SK-N-SH treated with all-trans-retinoic acid at 6 μM for 48 hours (cell line): ENCODE measurements around the gene CBFB.
"Not testable (repeated sequence)": the region's sequence is repeated elsewhere in the genome, so short reads cannot be mapped to it uniquely, and the experiment has no call there.

ENCODE experiments used
- ATAC-seq: fragments of 200-7000 bp; cut with Tn5 transposase; 3 replicates; pipeline ENCODE4 v1.9.1; 2020; ENCODE audit warnings: mild to moderate bottlenecking, moderate library complexity
- ARNTL ChIP-seq: fragments of 450-650 bp; formaldehyde crosslinking; IDR thresholded peaks from 2 replicates; pipeline ENCODE4 v1.5.0; 2020; ENCODE audit warnings: low read depth, mild to moderate bottlenecking, moderate library complexity, borderline replicate concordance
- BACH2 ChIP-seq: fragments of 250-450 bp; sonication (Bioruptor Pico); IDR thresholded peaks from 2 replicates; pipeline ENCODE4 v1.9.0; 2021; ENCODE audit warnings: mild to moderate bottlenecking, borderline replicate concordance
- CSDC2 ChIP-seq: fragments of 250-450 bp; sonication (Bioruptor Pico); IDR thresholded peaks from 2 replicates; pipeline ENCODE4 v1.5.0; 2020; ENCODE audit warnings: mild to moderate bottlenecking, moderate library complexity
- ESRRG ChIP-seq: fragments of 250-450 bp; sonication (Bioruptor Pico); IDR thresholded peaks from 2 replicates; pipeline ENCODE4 v1.6.1; 2021; ENCODE audit warnings: mild to moderate bottlenecking
- GLIS3 ChIP-seq: fragments of 250-450 bp; sonication (Bioruptor Pico); IDR thresholded peaks from 2 replicates; pipeline ENCODE4 v1.5.0; 2020; ENCODE audit warnings: mild to moderate bottlenecking, moderate library complexity
- ISL1 ChIP-seq: fragments of 250-450 bp; sonication (Bioruptor Pico); IDR thresholded peaks from 2 replicates; pipeline ENCODE4 v2.1.2; 2022; ENCODE audit warnings: mild to moderate bottlenecking, moderate library complexity
- OSR1 ChIP-seq: fragments of 250-450 bp; sonication (Bioruptor Pico); IDR thresholded peaks from 2 replicates; pipeline ENCODE4 v1.8.0; 2022; ENCODE audit warnings: moderate library complexity, mild to moderate bottlenecking, inconsistent platforms
- PPARA ChIP-seq: fragments of 250-450 bp; sonication (Bioruptor Pico); IDR thresholded peaks from 2 replicates; pipeline ENCODE4 v1.5.0; 2020; ENCODE audit warnings: mild to moderate bottlenecking, borderline replicate concordance
- RARB ChIP-seq: fragments of 250-450 bp; sonication (Bioruptor Pico); IDR thresholded peaks from 2 replicates; pipeline ENCODE4 v1.8.0; 2021; ENCODE audit warnings: mild to moderate bottlenecking, moderate library complexity
- SNAI2 ChIP-seq: fragments of 250-450 bp; sonication (Bioruptor Pico); IDR thresholded peaks from 2 replicates; pipeline ENCODE4 v1.5.0; 2020; ENCODE audit warnings: mild to moderate bottlenecking, moderate library complexity
- TCF4 ChIP-seq: fragments of 250-450 bp; sonication (Bioruptor Pico); IDR thresholded peaks from 2 replicates; pipeline ENCODE4 v1.8.0; 2021; ENCODE audit warnings: mild to moderate bottlenecking, moderate library complexity, borderline replicate concordance
- TOX ChIP-seq: fragments of 250-450 bp; sonication (Bioruptor Pico); IDR thresholded peaks from 2 replicates; pipeline ENCODE4 v1.8.0; 2021; ENCODE audit warnings: mild to moderate bottlenecking, moderate library complexity, borderline replicate concordance
- ZC3H10 ChIP-seq: fragments of 250-450 bp; sonication (Bioruptor Pico); IDR thresholded peaks from 2 replicates; pipeline ENCODE4 v1.5.1; 2021; ENCODE audit warnings: mild to moderate bottlenecking, moderate library complexity
- ZFP30 ChIP-seq: fragments of 450-650 bp; formaldehyde crosslinking; IDR thresholded peaks from 2 replicates; pipeline ENCODE4 v1.5.0; 2022; ENCODE audit warnings: mild to moderate bottlenecking, moderate library complexity
- ZNF565 ChIP-seq: fragments of 450-650 bp; formaldehyde crosslinking; conservative IDR thresholded peaks from 2 replicates; pipeline ENCODE4 v1.5.0; 2020; ENCODE audit warnings: low read depth, mild to moderate bottlenecking, moderate library complexity
- ZNF70 ChIP-seq: fragments of 450-650 bp; formaldehyde crosslinking; IDR thresholded peaks from 2 replicates; pipeline ENCODE4 v1.5.0; 2020; ENCODE audit warnings: mild to moderate bottlenecking, moderate library complexity
- ZNF8 ChIP-seq: fragments of 450-650 bp; formaldehyde crosslinking; IDR thresholded peaks from 2 replicates; pipeline ENCODE4 v1.5.0; 2020; ENCODE audit warnings: mild to moderate bottlenecking, moderate library complexity
- TF ChIP-seq, protein P1 (sequence below): fragments of 250-450 bp; sonication (Bioruptor Pico); IDR thresholded peaks from 2 replicates; pipeline ENCODE4 v1.5.0; 2020; ENCODE audit warnings: mild to moderate bottlenecking, moderate library complexity
- TF ChIP-seq, protein P2 (sequence below): fragments of 250-450 bp; sonication (Bioruptor Pico); IDR thresholded peaks from 2 replicates; pipeline ENCODE4 v1.8.0; 2020; ENCODE audit warnings: mild to moderate bottlenecking, moderate library complexity, borderline replicate concordance
- TF ChIP-seq, protein P3 (sequence below): fragments of 250-450 bp; sonication (Bioruptor Pico); IDR thresholded peaks from 2 replicates; pipeline ENCODE4 v1.8.0; 2021; ENCODE audit warnings: low read depth, mild to moderate bottlenecking, moderate library complexity, borderline replicate concordance
- TF ChIP-seq, protein P4 (sequence below): fragments of 250-450 bp; sonication (Bioruptor Pico); IDR thresholded peaks from 2 replicates; pipeline ENCODE4 v1.5.1; 2021; ENCODE audit warnings: mild to moderate bottlenecking, moderate library complexity
- TF ChIP-seq, protein P5 (sequence below): fragments of 250-450 bp; sonication (Bioruptor Pico); IDR thresholded peaks from 2 replicates; pipeline ENCODE4 v1.5.1; 2020; ENCODE audit warnings: low read depth, mild to moderate bottlenecking, moderate library complexity

The CBFB gene

DNA sequence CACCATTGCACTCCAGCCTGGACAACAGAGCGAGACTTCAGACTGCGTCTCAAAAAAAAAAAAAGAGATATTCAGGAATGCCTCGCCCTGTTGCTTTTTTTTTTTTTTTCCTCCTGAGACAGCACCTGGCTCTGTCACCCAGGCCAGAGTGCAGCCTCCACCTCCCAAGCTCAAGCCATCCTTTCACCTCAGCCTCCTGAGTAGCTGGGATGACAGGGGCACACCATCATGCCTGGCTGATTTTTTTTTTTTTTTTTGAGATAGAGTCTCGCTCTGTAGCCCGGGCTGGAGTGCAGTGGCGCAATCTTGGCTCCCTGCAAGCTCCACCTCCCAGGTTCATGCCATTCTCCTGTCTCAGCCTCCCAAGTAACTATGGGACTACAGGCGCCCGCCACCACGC, 88.8 kb downstream of the CBFB start:
- TF ChIP-seq, protein P1, sequence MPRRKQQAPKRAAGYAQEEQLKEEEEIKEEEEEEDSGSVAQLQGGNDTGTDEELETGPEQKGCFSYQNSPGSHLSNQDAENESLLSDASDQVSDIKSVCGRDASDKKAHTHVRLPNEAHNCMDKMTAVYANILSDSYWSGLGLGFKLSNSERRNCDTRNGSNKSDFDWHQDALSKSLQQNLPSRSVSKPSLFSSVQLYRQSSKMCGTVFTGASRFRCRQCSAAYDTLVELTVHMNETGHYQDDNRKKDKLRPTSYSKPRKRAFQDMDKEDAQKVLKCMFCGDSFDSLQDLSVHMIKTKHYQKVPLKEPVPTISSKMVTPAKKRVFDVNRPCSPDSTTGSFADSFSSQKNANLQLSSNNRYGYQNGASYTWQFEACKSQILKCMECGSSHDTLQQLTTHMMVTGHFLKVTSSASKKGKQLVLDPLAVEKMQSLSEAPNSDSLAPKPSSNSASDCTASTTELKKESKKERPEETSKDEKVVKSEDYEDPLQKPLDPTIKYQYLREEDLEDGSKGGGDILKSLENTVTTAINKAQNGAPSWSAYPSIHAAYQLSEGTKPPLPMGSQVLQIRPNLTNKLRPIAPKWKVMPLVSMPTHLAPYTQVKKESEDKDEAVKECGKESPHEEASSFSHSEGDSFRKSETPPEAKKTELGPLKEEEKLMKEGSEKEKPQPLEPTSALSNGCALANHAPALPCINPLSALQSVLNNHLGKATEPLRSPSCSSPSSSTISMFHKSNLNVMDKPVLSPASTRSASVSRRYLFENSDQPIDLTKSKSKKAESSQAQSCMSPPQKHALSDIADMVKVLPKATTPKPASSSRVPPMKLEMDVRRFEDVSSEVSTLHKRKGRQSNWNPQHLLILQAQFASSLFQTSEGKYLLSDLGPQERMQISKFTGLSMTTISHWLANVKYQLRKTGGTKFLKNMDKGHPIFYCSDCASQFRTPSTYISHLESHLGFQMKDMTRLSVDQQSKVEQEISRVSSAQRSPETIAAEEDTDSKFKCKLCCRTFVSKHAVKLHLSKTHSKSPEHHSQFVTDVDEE (CRISPR knock-in tag) = no peak
- TF ChIP-seq, protein P2, sequence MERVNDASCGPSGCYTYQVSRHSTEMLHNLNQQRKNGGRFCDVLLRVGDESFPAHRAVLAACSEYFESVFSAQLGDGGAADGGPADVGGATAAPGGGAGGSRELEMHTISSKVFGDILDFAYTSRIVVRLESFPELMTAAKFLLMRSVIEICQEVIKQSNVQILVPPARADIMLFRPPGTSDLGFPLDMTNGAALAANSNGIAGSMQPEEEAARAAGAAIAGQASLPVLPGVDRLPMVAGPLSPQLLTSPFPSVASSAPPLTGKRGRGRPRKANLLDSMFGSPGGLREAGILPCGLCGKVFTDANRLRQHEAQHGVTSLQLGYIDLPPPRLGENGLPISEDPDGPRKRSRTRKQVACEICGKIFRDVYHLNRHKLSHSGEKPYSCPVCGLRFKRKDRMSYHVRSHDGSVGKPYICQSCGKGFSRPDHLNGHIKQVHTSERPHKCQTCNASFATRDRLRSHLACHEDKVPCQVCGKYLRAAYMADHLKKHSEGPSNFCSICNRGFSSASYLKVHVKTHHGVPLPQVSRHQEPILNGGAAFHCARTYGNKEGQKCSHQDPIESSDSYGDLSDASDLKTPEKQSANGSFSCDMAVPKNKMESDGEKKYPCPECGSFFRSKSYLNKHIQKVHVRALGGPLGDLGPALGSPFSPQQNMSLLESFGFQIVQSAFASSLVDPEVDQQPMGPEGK (CRISPR knock-in tag) = no peak
- TF ChIP-seq TOX (CRISPR knock-in tag) (no peak), ARNTL (CRISPR knock-in tag) (no peak), ZNF8 (CRISPR knock-in tag) (no peak), TCF4 (CRISPR knock-in tag) (no peak), GLIS3 (CRISPR knock-in tag) (no peak), SNAI2 (no peak), ISL1 (CRISPR knock-in tag) (no peak), ZNF565 (no peak), BACH2 (CRISPR knock-in tag) (no peak), RARB (CRISPR knock-in tag) (no peak), ZNF70 (CRISPR knock-in tag) (no peak), ZFP30 (CRISPR knock-in tag) (no peak), ESRRG (no peak), PPARA (CRISPR knock-in tag) (no peak), CSDC2 (no peak)
- TF ChIP-seq, protein P3, sequence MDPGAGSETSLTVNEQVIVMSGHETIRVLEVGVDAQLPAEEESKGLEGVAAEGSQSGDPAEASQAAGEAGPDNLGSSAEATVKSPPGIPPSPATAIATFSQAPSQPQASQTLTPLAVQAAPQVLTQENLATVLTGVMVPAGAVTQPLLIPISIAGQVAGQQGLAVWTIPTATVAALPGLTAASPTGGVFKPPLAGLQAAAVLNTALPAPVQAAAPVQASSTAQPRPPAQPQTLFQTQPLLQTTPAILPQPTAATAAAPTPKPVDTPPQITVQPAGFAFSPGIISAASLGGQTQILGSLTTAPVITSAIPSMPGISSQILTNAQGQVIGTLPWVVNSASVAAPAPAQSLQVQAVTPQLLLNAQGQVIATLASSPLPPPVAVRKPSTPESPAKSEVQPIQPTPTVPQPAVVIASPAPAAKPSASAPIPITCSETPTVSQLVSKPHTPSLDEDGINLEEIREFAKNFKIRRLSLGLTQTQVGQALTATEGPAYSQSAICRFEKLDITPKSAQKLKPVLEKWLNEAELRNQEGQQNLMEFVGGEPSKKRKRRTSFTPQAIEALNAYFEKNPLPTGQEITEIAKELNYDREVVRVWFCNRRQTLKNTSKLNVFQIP (CRISPR knock-in tag) = no peak
- TF ChIP-seq, protein P4, sequence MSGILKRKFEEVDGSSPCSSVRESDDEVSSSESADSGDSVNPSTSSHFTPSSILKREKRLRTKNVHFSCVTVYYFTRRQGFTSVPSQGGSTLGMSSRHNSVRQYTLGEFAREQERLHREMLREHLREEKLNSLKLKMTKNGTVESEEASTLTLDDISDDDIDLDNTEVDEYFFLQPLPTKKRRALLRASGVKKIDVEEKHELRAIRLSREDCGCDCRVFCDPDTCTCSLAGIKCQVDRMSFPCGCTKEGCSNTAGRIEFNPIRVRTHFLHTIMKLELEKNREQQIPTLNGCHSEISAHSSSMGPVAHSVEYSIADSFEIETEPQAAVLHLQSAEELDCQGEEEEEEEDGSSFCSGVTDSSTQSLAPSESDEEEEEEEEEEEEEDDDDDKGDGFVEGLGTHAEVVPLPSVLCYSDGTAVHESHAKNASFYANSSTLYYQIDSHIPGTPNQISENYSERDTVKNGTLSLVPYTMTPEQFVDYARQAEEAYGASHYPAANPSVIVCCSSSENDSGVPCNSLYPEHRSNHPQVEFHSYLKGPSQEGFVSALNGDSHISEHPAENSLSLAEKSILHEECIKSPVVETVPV (CRISPR knock-in tag) = no peak
- no peak for ATAC-seq

DNA sequence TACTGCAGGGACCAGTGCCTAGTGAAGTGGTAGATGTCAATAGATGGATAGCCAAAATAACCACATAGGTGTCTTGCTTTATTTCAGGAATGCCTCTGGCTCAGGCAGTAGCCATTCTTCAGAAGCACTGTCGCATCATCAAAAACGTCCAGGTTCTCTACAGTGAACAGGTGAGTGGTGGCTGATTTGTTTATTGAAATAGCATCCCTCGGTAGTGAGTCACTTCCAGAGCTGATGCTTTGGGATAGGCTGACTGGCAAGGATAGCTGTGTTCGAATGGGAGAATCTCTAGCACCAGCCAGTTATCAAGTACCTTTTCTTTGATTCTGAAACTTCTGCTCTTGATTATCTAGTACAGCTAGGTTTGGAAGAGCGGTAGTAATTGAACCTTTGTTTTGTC, 91.1 kb downstream of the CBFB start:
- ATAC-seq = no peak
- TF ChIP-seq TCF4 (CRISPR knock-in tag) (no peak), ESRRG (no peak), PPARA (CRISPR knock-in tag) (no peak), ZNF8 (CRISPR knock-in tag) (no peak), ZC3H10 (CRISPR knock-in tag) (no peak), ISL1 (CRISPR knock-in tag) (no peak), RARB (CRISPR knock-in tag) (no peak), OSR1 (CRISPR knock-in tag) (no peak), TOX (CRISPR knock-in tag) (no peak)
- TF ChIP-seq, protein P5, sequence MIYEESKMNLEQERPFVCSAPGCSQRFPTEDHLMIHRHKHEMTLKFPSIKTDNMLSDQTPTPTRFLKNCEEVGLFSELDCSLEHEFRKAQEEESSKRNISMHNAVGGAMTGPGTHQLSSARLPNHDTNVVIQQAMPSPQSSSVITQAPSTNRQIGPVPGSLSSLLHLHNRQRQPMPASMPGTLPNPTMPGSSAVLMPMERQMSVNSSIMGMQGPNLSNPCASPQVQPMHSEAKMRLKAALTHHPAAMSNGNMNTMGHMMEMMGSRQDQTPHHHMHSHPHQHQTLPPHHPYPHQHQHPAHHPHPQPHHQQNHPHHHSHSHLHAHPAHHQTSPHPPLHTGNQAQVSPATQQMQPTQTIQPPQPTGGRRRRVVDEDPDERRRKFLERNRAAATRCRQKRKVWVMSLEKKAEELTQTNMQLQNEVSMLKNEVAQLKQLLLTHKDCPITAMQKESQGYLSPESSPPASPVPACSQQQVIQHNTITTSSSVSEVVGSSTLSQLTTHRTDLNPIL = no peak

DNA sequence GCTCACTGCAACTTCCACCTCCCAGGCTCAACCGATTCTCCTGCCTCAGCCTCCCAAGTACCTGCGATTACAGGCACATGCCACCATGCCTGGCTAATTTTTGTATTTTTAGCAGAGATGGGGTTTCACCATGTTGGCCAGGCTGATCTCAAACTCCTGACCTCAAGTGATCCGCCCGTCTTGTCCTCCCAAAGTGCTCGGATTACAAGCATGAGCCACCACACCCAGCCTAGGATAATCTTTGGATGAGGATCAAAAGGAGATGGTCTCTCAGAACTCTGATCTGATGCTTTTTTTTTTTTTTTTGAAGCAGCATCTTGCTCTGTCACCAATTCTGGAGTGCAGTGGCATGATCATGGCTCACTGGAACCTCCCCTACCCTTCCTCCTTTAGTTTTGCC, 93.8 kb downstream of the CBFB start:
- not testable (repeated sequence) for ATAC-seq
